GM12878 (cell line): ENCODE data around the gene DPF3. TPM values are rescaled to one million over a fixed set of nuclear protein-coding genes. Genes with fewer than 3 reads are reported as not detected.

Source experiments
- ATAC-seq: fragments of 200-7000 bp; cut with Tn5 transposase; 3 replicates; pipeline ENCODE4 v1.9.1; 2020; ENCODE audit warnings: mild to moderate bottlenecking, moderate library complexity
- BruUV-seq: library from RNA; stranded (reverse); fragments of 400-500 nt; replicated peaks from 2 replicates; lab custom pipeline; 2021; lab: Mats Ljungman, UMichigan
- CTCF ChIA-PET: fragments of 300-600 bp; sonication (Branson Sonifier 250); formaldehyde crosslinking; extraction: SDS; loops from one replicate; lab custom pipeline; 2021; ENCODE audit warnings: inconsistent platforms; lab: Yijun Ruan, JAX
- POLR2A ChIA-PET: fragments of 350-600 bp; formaldehyde crosslinking; extraction: SDS; loops from one replicate; lab custom pipeline; 2021; ENCODE audit warnings: inconsistent platforms; lab: Charles Lee
- RAD21 ChIA-PET: fragments of 300-600 bp; sonication (Branson Sonifier 250); formaldehyde crosslinking; loops from one replicate; lab custom pipeline; 2023; ENCODE audit warnings: antibody characterized with exemption; ENCODE audit not compliant: unreplicated experiment; lab: Charles Lee
- SMC1A ChIA-PET: fragments of 300-600 bp; sonication (Branson Sonifier 250); formaldehyde crosslinking; loops from one replicate; lab custom pipeline; 2023; ENCODE audit not compliant: unreplicated experiment, uncharacterized antibody; lab: Charles Lee
- DNase-seq: peaks from one replicate; pipeline ENCODE4 v3.0.0-alpha.2; 2011; ENCODE audit warnings: low read depth, low spot score
- FAIRE-seq: peaks from 3 replicates; lab custom pipeline; 2011; peaks lifted over from hg19 to GRCh38; lab: Jason Lieb, UNC
- H2AFZ ChIP-seq: 2 replicates; pipeline ENCODE4 v1.6.0; 2011; ENCODE audit warnings: low read depth, low read length, control low read depth; ENCODE audit not compliant: control insufficient read depth
- H3K27ac ChIP-seq: 2 replicates; pipeline ENCODE4 v1.5.1; 2011; ENCODE audit warnings: control low read depth; ENCODE audit not compliant: control insufficient read depth, insufficient read depth
- H3K27me3 ChIP-seq, 2 experiments: replicated peaks in 1 of 2; 2 replicates each; pipeline versions ENCODE4 v1.6.0 to v1.6.1; 2011; ENCODE audit warnings: low read length in 1 of 2; ENCODE audit not compliant: control insufficient read depth in 2 of 2, insufficient read depth in 2 of 2
- H3K36me3 ChIP-seq, 2 experiments: 2 replicates each; pipeline ENCODE4 v1.5.1; 2011; ENCODE audit warnings: low read length in 1 of 2; ENCODE audit not compliant: control insufficient read depth in 2 of 2, insufficient read depth in 2 of 2
- H3K4me1 ChIP-seq: 2 replicates; pipeline ENCODE4 v1.6.1; 2011; ENCODE audit warnings: mild to moderate bottlenecking, low read length, moderate library complexity, mixed read lengths; ENCODE audit not compliant: control insufficient read depth, insufficient read depth
- H3K4me2 ChIP-seq: 2 replicates; pipeline ENCODE4 v1.6.0; 2011; ENCODE audit warnings: control low read depth; ENCODE audit not compliant: control insufficient read depth, insufficient read depth
- H3K4me3 ChIP-seq: fragments of 200-600 bp; sonication (generic); 2 replicates; pipeline ENCODE4 v1.5.1; 2016
- H3K79me2 ChIP-seq: 2 replicates; pipeline ENCODE4 v1.6.0; 2011; ENCODE audit warnings: low read length; ENCODE audit not compliant: control insufficient read depth, insufficient read depth
- H3K9ac ChIP-seq: 2 replicates; pipeline ENCODE4 v1.8.0; 2011; ENCODE audit warnings: low read length, control low read depth, mixed read lengths; ENCODE audit not compliant: control insufficient read depth, insufficient read depth
- H3K9me3 ChIP-seq: replicated peaks from 3 replicates; pipeline ENCODE4 v1.5.1; 2011; ENCODE audit warnings: mild to moderate bottlenecking, low read length; ENCODE audit not compliant: control insufficient read depth, insufficient read depth
- H4K20me1 ChIP-seq: 2 replicates; pipeline ENCODE4 v1.6.0; 2011; ENCODE audit not compliant: control insufficient read depth, insufficient read depth
- CBX5 ChIP-seq: sonication (generic); IDR thresholded peaks from 2 replicates; pipeline ENCODE4 v1.6.1; 2016; ENCODE audit warnings: low read depth, moderate library complexity, mild to moderate bottlenecking, inconsistent platforms
- CHD2 ChIP-seq: IDR thresholded peaks from 2 replicates; pipeline ENCODE4 v1.6.1; 2011; ENCODE audit warnings: low read depth, low read length, improper control_type of control experiment, borderline replicate concordance
- HDAC2 ChIP-seq: fragments of 200-600 bp; sonication (generic); IDR thresholded peaks from 2 replicates; pipeline ENCODE4 v1.6.1; 2017
- HDGF ChIP-seq: fragments of 450-650 bp; IDR thresholded peaks from 2 replicates; pipeline ENCODE4 v1.6.1; 2016; ENCODE audit warnings: antibody characterized with exemption
- RB1 ChIP-seq: fragments of 450-650 bp; formaldehyde crosslinking; IDR thresholded peaks from 2 replicates; pipeline ENCODE4 v1.6.1; 2017; ENCODE audit warnings: mild to moderate bottlenecking, borderline replicate concordance
- RFX5 ChIP-seq: IDR thresholded peaks from 2 replicates; pipeline ENCODE4 v1.6.1; 2011; ENCODE audit warnings: low read depth, low read length, improper control_type of control experiment
- RUNX3 ChIP-seq: IDR thresholded peaks from 2 replicates; pipeline ENCODE4 v1.6.1; 2012; ENCODE audit warnings: low read length, inconsistent platforms
- SIX5 ChIP-seq: IDR thresholded peaks from 2 replicates; pipeline ENCODE4 v1.6.1; 2011; ENCODE audit warnings: mild to moderate bottlenecking, low read depth, low read length, moderate library complexity; ENCODE audit not compliant: severe bottlenecking
- SREBF1 ChIP-seq: IDR thresholded peaks from 2 replicates; pipeline ENCODE4 v1.6.1; 2012; ENCODE audit warnings: mild to moderate bottlenecking, low read length
- SUZ12 ChIP-seq: fragments of 200-600 bp; sonication (generic); IDR thresholded peaks from one replicate; pipeline ENCODE4 v1.6.1; 2018; ENCODE audit warnings: antibody characterized with exemption, mild to moderate bottlenecking; ENCODE audit not compliant: unreplicated experiment
- TCF7 ChIP-seq: IDR thresholded peaks from 2 replicates; pipeline ENCODE4 v1.6.1; 2014; ENCODE audit warnings: antibody characterized with exemption, borderline replicate concordance
- YBX1 ChIP-seq: fragments of 450-650 bp; IDR thresholded peaks from 2 replicates; pipeline ENCODE4 v1.6.1; 2016; ENCODE audit warnings: antibody characterized with exemption
- ZNF384 ChIP-seq: IDR thresholded peaks from 2 replicates; pipeline ENCODE4 v1.6.1; 2012; ENCODE audit warnings: low read depth, mild to moderate bottlenecking, low read length, improper control_type of control experiment, borderline replicate concordance
- ZSCAN29 ChIP-seq: fragments of 450-650 bp; IDR thresholded peaks from 2 replicates; pipeline ENCODE4 v1.6.1; 2017; ENCODE audit warnings: mild to moderate bottlenecking, moderate library complexity
- WGBS: methylation state at CpG from one replicate; pipeline ENCODE4 v1.1.6; 2016; ENCODE audit warnings: low lambda C conversion rate; ENCODE audit not compliant: insufficient replicate concordance, insufficient coverage; ENCODE audit errors: missing lambda C conversion rate; 5-methylcytosine and 5-hydroxymethylcytosine counted together
- in situ Hi-C: fragments of 300-500 bp; cut with MboI; formaldehyde crosslinking; loops from 9 replicates; pipeline ENCODE4 v1.14.3; 2018; ENCODE audit warnings: mixed read lengths
- intact Hi-C: fragments of 100-400 bp; cut with micrococcal nuclease; formaldehyde crosslinking; loops from one replicate; pipeline ENCODE4 v1.14.2; 2022; ENCODE audit not compliant: unreplicated experiment
- polyA plus RNA-seq, 11 experiments: library from polyadenylated mRNA; depleted of rRNA in 4 of 11; unstranded in 6 of 11; stranded (reverse) in 5 of 11; fragments of >200 nt; fragmentation: Nextera tagmentation in 4 of 11; fragmentation: Illumina TruSeq in 1 of 11; extraction: Ambion mirVana in 4 of 11; extraction: Trizol in 1 of 11; gene quantifications; 1 replicate in 1 of 11; 2 replicates in 10 of 11; pipeline versions ENCODE4 v1.2.1 to v1.2.3, GENCODE V29; 2011 to 2016; ENCODE audit warnings: inconsistent platforms in 2 of 11, missing spikeins in 2 of 11, low read depth in 1 of 11
- total RNA-seq, 4 experiments: library from RNA; depleted of rRNA in 3 of 4; stranded (reverse); fragments of >200 nt in 3 of 4; fragmentation: Illumina TruSeq in 1 of 4; extraction: Trizol in 1 of 4; gene quantifications; 2 replicates each; pipeline versions ENCODE4 v1.2.1 to v1.2.3, GENCODE V29; 2013 to 2021
- TF ChIP-seq, protein P1 (sequence below): fragments of 450-650 bp; IDR thresholded peaks from 2 replicates; pipeline ENCODE4 v1.6.1; 2017; ENCODE audit warnings: low read depth, mild to moderate bottlenecking, moderate library complexity

DPF3 gene
- total and polyA plus RNA-seq, 10 of the 15 experiments (the other 5 are each of a cell fraction or from before 2014, with no cell fraction given): 0.69 to 8.0 (median 2.2) TPM

DNA sequence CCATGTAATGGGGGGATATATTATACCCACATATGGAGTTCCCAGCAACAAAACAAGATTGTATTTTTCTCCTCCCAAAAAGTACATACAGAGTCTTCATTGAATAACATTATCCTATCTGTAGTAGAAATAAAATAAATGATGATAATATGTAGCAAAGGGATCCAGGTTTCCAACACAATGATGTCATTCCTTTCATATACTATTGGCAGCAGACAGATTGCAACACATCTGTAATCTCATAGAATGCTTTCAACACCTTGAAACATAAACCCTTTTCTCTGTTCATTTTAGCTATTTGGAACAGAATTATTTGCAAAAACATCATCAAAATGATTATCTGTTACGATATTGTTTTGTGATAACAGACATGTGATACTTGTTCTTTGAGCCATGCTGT is 317.6 kb downstream of the DPF3 start:
- POLR2A ChIA-PET: interaction anchor here (0.9 kb wide), 1 partner anchor 9 kb away, joined by 3 read pairs; no protein-coding TSS in a partner anchor
- RAD21 ChIA-PET: interaction anchor here (1.9 kb wide), 1 partner anchor 10 kb away, joined by 6 read pairs; no protein-coding TSS in a partner anchor
- BruUV-seq: no TSS peak
- SMC1A ChIA-PET: interaction anchor here (0.7 to 2.9 kb wide), 5 partner anchors 9 to 36 kb away, joined by 3 to 8 read pairs (median 3); no protein-coding TSS in a partner anchor
- no peak overlapping the region for H3K9ac ChIP-seq
- CTCF ChIA-PET: interaction anchor here (2.3 kb wide), 1 partner anchor 9 kb away, joined by 5 read pairs; no protein-coding TSS in a partner anchor
- H3K36me3 ChIP-seq: no peaks in the 10 kb centered on the region
- ATAC-seq: no peak
- H4K20me1 ChIP-seq: no peaks in the 10 kb centered on the region
- no peak overlapping the region for H2AFZ ChIP-seq
- H3K4me1 ChIP-seq: no peaks in the 10 kb centered on the region
- FAIRE-seq: no peak
- H3K27me3 ChIP-seq: no peaks in the 10 kb centered on the region; a peak in 2 of 4 replicates
- no peak for DNase-seq
- H3K4me3 ChIP-seq: no peak overlapping the region
- no peaks in the 10 kb centered on the region for H3K9me3 ChIP-seq
- no peak overlapping the region for H3K4me2 ChIP-seq
- H3K27ac ChIP-seq: no peak overlapping the region
- intact Hi-C loops (no loop called here), in situ Hi-C loops (no loop called here)
- no peak for TF ChIP-seq SUZ12
- TF ChIP-seq SREBF1: no peak
- no peak for TF ChIP-seq HDAC2
- TF ChIP-seq HDGF: no peak
- no peak for TF ChIP-seq ZSCAN29
- no peak for TF ChIP-seq CBX5
- no peak for TF ChIP-seq TCF7
- TF ChIP-seq RFX5: no peak
- no peak for TF ChIP-seq YBX1
- TF ChIP-seq RUNX3: no peak
- no peak for TF ChIP-seq RB1
- no peak for TF ChIP-seq SIX5
- TF ChIP-seq, protein P1, sequence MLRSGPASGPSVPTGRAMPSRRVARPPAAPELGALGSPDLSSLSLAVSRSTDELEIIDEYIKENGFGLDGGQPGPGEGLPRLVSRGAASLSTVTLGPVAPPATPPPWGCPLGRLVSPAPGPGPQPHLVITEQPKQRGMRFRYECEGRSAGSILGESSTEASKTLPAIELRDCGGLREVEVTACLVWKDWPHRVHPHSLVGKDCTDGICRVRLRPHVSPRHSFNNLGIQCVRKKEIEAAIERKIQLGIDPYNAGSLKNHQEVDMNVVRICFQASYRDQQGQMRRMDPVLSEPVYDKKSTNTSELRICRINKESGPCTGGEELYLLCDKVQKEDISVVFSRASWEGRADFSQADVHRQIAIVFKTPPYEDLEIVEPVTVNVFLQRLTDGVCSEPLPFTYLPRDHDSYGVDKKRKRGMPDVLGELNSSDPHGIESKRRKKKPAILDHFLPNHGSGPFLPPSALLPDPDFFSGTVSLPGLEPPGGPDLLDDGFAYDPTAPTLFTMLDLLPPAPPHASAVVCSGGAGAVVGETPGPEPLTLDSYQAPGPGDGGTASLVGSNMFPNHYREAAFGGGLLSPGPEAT: no peak
- TF ChIP-seq ZNF384: no peak
- no peak for TF ChIP-seq CHD2
- TF ChIP-seq, all 136 proteins: peak for 0
- H3K79me2 ChIP-seq: no peaks in the 10 kb centered on the region
- 3% methylated on average over 1 of the region's 1 CpG for WGBS
